NCI-H187 (cell line): ENCODE results near the gene UGT1A6.

Experiments used
- DNase-seq, 2 experiments: peaks; one replicate each; lab custom pipeline; 2025; lab: John Stamatoyannopoulos, UW

Gene UGT1A6

GRCh38 chr2:233801357-233802131 is 108.9 kb downstream of the UGT1A6 start:
- DNase-seq = no peak

- DNase-seq = no peak
Measured at GRCh38 chr2:233802132-233802815, 109.6 kb downstream of the UGT1A6 start.

- no peak for DNase-seq
Measured at GRCh38 chr2:233803292-233803911, 110.7 kb downstream of the UGT1A6 start.

- no peak for DNase-seq
Measured at GRCh38 chr2:233803994-233804393, 111.3 kb downstream of the UGT1A6 start.

GRCh38 chr2:233807215-233807865 is 114.7 kb downstream of the UGT1A6 start:
- DNase-seq = no peak

GRCh38 chr2:233807966-233808935 is 115.6 kb downstream of the UGT1A6 start:
- no peak for DNase-seq

- DNase-seq = no peak
Measured at GRCh38 chr2:233810385-233810784, 117.7 kb downstream of the UGT1A6 start.

- DNase-seq = no peak
Measured at GRCh38 chr2:233811087-233811486, 118.4 kb downstream of the UGT1A6 start.

- no peak for DNase-seq
Measured at GRCh38 chr2:233811732-233812131, 119.0 kb downstream of the UGT1A6 start.

- no peak for DNase-seq
Measured at GRCh38 chr2:233813236-233814055, 120.8 kb downstream of the UGT1A6 start.

GRCh38 chr2:233814056-233814835 is 121.6 kb downstream of the UGT1A6 start:
- DNase-seq = no peak

GRCh38 chr2:233815861-233816260 is 123.2 kb downstream of the UGT1A6 start:
- no peak for DNase-seq

GRCh38 chr2:233816334-233816733 is 123.6 kb downstream of the UGT1A6 start:
- no peak for DNase-seq

- DNase-seq = no peak
Measured at GRCh38 chr2:233816771-233817170, 124.1 kb downstream of the UGT1A6 start.

GRCh38 chr2:233817361-233817911 is 124.7 kb downstream of the UGT1A6 start:
- no peak for DNase-seq

GRCh38 chr2:233817995-233818638 is 125.4 kb downstream of the UGT1A6 start:
- no peak for DNase-seq

GRCh38 chr2:233818639-233819621 is 126.2 kb downstream of the UGT1A6 start:
- DNase-seq = no peak
